Right lobe of liver (tissue), 4 donors: ENCODE results near the gene EXOSC7.

Experiments
- POLR2A ChIP-seq: fragments of 450-650 bp; IDR thresholded peaks from one replicate; pipeline ENCODE4 v1.6.1; 2017; ENCODE audit warnings: antibody characterized with exemption, mild to moderate bottlenecking
- TF ChIP-seq, protein P1 (sequence below), 4 donors: fragments of 200-600 bp in 3 of 4; fragments of 450-650 bp in 1 of 4; IDR thresholded peaks; one replicate each; pipeline versions ENCODE4 v1.5.1 to v1.8.0; 2016 to 2022; ENCODE audit warnings: antibody characterized with exemption in 4 of 4, mild to moderate bottlenecking in 2 of 4
- donor health status: DM: no; HTN: no; CAD: no.
- donor health status: DM: no; HTN: no; CAD: no.
- donor health status: DM: no; HTN: yes; CAD: no.

DNA sequence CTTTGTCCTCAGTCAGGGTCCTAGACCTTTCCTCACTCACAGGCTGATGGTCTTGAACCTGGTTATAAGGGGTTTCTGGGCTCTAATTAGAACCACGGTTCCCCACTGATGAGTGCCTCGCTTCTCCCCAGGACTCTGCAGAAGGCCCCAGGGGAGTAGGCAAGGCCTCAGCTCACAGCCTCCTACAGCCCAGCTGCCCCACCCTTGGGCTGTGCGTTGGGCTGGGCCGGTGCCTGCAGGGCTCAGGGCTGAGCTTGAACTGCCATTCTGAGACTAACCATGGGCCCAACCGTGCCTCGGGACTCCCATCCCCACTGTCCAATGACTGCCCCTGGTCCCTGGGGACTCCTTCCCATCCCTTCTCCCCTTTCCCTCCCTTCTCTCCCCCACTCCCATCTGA is 75.6 kb downstream of the EXOSC7 start:
- TF ChIP-seq, protein P1, sequence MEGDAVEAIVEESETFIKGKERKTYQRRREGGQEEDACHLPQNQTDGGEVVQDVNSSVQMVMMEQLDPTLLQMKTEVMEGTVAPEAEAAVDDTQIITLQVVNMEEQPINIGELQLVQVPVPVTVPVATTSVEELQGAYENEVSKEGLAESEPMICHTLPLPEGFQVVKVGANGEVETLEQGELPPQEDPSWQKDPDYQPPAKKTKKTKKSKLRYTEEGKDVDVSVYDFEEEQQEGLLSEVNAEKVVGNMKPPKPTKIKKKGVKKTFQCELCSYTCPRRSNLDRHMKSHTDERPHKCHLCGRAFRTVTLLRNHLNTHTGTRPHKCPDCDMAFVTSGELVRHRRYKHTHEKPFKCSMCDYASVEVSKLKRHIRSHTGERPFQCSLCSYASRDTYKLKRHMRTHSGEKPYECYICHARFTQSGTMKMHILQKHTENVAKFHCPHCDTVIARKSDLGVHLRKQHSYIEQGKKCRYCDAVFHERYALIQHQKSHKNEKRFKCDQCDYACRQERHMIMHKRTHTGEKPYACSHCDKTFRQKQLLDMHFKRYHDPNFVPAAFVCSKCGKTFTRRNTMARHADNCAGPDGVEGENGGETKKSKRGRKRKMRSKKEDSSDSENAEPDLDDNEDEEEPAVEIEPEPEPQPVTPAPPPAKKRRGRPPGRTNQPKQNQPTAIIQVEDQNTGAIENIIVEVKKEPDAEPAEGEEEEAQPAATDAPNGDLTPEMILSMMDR (IDR thresholded peaks at IDR 0.05) = no peak
- no peak for TF ChIP-seq POLR2A
